ENCODE measurements around the gene SCARB1.

The SCARB1 gene

GRCh38 chr12:124771462-124772288 is 92.0 kb downstream of the SCARB1 start (continued):
- TF ChIP-seq ZNF280C (tag by site-specific recombination; IDR thresholded peaks at IDR 0.05) (no peak), ZNF704 (tag by site-specific recombination; IDR thresholded peaks at IDR 0.05) (no peak), ZNF623 (tag by site-specific recombination; IDR thresholded peaks at IDR 0.05) (no peak), ZFP41 (tag by site-specific recombination; IDR thresholded peaks at IDR 0.05; ENCODE audit: borderline replicate concordance) (no peak), ZNF37A (tag by site-specific recombination; IDR thresholded peaks at IDR 0.05) (no peak), SCRT2 (tag by site-specific recombination; IDR thresholded peaks at IDR 0.05) (peak; percentile 78), ZNF157 (tag by site-specific recombination; IDR thresholded peaks at IDR 0.05) (no peak), SP3 (tag by site-specific recombination; IDR thresholded peaks at IDR 0.05) (no peak), ZBTB1 (tag by site-specific recombination; IDR thresholded peaks at IDR 0.05) (no peak), ZNF596 (tag by site-specific recombination; IDR thresholded peaks at IDR 0.05) (no peak), ZNF302 (tag by site-specific recombination; IDR thresholded peaks at IDR 0.05; ENCODE audit: low read depth) (no peak), ZNF121 (tag by site-specific recombination; IDR thresholded peaks at IDR 0.05) (no peak), ZNF324 (tag by site-specific recombination; IDR thresholded peaks at IDR 0.05) (no peak), YY1 (tag by site-specific recombination; IDR thresholded peaks at IDR 0.05) (no peak), ELK4 (IDR thresholded peaks at IDR 0.05; ENCODE audit: borderline replicate concordance, low read depth, low read length) (no peak), ZNF350 (tag by site-specific recombination; IDR thresholded peaks at IDR 0.05) (no peak), ZNF488 (tag by site-specific recombination; IDR thresholded peaks at IDR 0.05) (no peak), OSR2 (tag by site-specific recombination; IDR thresholded peaks at IDR 0.05) (no peak), ZNF626 (tag by site-specific recombination; IDR thresholded peaks at IDR 0.05) (no peak)
- TF ChIP-seq, protein P1, sequence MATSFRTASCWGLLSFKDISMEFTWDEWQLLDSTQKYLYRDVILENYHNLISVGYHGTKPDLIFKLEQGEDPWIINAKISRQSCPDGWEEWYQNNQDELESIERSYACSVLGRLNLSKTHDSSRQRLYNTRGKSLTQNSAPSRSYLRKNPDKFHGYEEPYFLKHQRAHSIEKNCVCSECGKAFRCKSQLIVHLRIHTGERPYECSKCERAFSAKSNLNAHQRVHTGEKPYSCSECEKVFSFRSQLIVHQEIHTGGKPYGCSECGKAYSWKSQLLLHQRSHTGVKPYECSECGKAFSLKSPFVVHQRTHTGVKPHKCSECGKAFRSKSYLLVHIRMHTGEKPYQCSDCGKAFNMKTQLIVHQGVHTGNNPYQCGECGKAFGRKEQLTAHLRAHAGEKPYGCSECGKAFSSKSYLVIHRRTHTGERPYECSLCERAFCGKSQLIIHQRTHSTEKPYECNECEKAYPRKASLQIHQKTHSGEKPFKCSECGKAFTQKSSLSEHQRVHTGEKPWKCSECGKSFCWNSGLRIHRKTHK (tag by site-specific recombination; IDR thresholded peaks at IDR 0.05) = no peak
- TF ChIP-seq, protein P2, sequence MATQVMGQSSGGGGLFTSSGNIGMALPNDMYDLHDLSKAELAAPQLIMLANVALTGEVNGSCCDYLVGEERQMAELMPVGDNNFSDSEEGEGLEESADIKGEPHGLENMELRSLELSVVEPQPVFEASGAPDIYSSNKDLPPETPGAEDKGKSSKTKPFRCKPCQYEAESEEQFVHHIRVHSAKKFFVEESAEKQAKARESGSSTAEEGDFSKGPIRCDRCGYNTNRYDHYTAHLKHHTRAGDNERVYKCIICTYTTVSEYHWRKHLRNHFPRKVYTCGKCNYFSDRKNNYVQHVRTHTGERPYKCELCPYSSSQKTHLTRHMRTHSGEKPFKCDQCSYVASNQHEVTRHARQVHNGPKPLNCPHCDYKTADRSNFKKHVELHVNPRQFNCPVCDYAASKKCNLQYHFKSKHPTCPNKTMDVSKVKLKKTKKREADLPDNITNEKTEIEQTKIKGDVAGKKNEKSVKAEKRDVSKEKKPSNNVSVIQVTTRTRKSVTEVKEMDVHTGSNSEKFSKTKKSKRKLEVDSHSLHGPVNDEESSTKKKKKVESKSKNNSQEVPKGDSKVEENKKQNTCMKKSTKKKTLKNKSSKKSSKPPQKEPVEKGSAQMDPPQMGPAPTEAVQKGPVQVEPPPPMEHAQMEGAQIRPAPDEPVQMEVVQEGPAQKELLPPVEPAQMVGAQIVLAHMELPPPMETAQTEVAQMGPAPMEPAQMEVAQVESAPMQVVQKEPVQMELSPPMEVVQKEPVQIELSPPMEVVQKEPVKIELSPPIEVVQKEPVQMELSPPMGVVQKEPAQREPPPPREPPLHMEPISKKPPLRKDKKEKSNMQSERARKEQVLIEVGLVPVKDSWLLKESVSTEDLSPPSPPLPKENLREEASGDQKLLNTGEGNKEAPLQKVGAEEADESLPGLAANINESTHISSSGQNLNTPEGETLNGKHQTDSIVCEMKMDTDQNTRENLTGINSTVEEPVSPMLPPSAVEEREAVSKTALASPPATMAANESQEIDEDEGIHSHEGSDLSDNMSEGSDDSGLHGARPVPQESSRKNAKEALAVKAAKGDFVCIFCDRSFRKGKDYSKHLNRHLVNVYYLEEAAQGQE (tag by site-specific recombination; IDR thresholded peaks at IDR 0.05) = no peak
- TF ChIP-seq, protein P3, sequence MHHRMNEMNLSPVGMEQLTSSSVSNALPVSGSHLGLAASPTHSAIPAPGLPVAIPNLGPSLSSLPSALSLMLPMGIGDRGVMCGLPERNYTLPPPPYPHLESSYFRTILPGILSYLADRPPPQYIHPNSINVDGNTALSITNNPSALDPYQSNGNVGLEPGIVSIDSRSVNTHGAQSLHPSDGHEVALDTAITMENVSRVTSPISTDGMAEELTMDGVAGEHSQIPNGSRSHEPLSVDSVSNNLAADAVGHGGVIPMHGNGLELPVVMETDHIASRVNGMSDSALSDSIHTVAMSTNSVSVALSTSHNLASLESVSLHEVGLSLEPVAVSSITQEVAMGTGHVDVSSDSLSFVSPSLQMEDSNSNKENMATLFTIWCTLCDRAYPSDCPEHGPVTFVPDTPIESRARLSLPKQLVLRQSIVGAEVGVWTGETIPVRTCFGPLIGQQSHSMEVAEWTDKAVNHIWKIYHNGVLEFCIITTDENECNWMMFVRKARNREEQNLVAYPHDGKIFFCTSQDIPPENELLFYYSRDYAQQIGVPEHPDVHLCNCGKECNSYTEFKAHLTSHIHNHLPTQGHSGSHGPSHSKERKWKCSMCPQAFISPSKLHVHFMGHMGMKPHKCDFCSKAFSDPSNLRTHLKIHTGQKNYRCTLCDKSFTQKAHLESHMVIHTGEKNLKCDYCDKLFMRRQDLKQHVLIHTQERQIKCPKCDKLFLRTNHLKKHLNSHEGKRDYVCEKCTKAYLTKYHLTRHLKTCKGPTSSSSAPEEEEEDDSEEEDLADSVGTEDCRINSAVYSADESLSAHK (tag by site-specific recombination; IDR thresholded peaks at IDR 0.05) = no peak
- TF ChIP-seq, protein P4, sequence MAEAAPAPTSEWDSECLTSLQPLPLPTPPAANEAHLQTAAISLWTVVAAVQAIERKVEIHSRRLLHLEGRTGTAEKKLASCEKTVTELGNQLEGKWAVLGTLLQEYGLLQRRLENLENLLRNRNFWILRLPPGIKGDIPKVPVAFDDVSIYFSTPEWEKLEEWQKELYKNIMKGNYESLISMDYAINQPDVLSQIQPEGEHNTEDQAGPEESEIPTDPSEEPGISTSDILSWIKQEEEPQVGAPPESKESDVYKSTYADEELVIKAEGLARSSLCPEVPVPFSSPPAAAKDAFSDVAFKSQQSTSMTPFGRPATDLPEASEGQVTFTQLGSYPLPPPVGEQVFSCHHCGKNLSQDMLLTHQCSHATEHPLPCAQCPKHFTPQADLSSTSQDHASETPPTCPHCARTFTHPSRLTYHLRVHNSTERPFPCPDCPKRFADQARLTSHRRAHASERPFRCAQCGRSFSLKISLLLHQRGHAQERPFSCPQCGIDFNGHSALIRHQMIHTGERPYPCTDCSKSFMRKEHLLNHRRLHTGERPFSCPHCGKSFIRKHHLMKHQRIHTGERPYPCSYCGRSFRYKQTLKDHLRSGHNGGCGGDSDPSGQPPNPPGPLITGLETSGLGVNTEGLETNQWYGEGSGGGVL (tag by site-specific recombination; IDR thresholded peaks at IDR 0.05) = no peak
